NT2/D1 (cell line): ENCODE measurements around the gene KCNJ9.

Experiments used
- DNase-seq: peaks from one replicate; pipeline ENCODE4 v3.0.0-alpha.2; 2011; ENCODE audit warnings: low read depth, low spot score
- H3K27me3 ChIP-seq: 2 replicates; pipeline ENCODE4 v1.6.0; 2011; ENCODE audit warnings: mild to moderate bottlenecking; ENCODE audit not compliant: insufficient read length, insufficient read depth
- H3K36me3 ChIP-seq: 2 replicates; pipeline ENCODE4 v1.6.1; 2011; ENCODE audit warnings: mild to moderate bottlenecking, low read length, mixed read lengths; ENCODE audit not compliant: insufficient read depth, insufficient read length
- H3K4me1 ChIP-seq: 2 replicates; pipeline ENCODE4 v1.5.1; 2011; ENCODE audit not compliant: insufficient read depth, insufficient read length
- H3K4me3 ChIP-seq: 2 replicates; pipeline ENCODE4 v1.5.1; 2011; ENCODE audit warnings: low read depth; ENCODE audit not compliant: insufficient read length
- H3K9ac ChIP-seq: 2 replicates; pipeline ENCODE4 v1.6.0; 2011; ENCODE audit warnings: low read depth; ENCODE audit not compliant: insufficient read length
- H3K9me3 ChIP-seq: 2 replicates; pipeline ENCODE4 v1.5.1; 2011; ENCODE audit warnings: mild to moderate bottlenecking, low read length; ENCODE audit not compliant: insufficient read depth
- SUZ12 ChIP-seq: IDR thresholded peaks from 2 replicates; pipeline ENCODE4 v1.6.1; 2011; ENCODE audit not compliant: insufficient read length, insufficient read depth; ENCODE audit errors: extremely low read depth
- YY1 ChIP-seq: IDR thresholded peaks from 2 replicates; pipeline ENCODE4 v1.6.1; 2011; ENCODE audit not compliant: insufficient read length, insufficient read depth
- ZNF274 ChIP-seq: IDR thresholded peaks from 2 replicates; pipeline ENCODE4 v1.6.1; 2011; ENCODE audit warnings: mild to moderate bottlenecking, low read depth, low read length

KCNJ9 gene

GRCh38 chr1:160128636-160129035 is 47.3 kb downstream of the KCNJ9 start:
- H3K36me3 ChIP-seq = peaks cover 98% of the 10 kb centered on the region

GRCh38 chr1:160129046-160129445 is 47.7 kb downstream of the KCNJ9 start:
- Histone ChIP-seq H3K4me1 (no peaks in the 10 kb centered on the region), H3K9ac (no peak overlapping the region), H3K36me3 (peaks cover 97% of the 10 kb centered on the region), H3K9me3 (no peaks in the 10 kb centered on the region), H3K27me3 (no peaks in the 10 kb centered on the region), H3K4me3 (no peak overlapping the region)
- no peak for TF ChIP-seq YY1
- TF ChIP-seq SUZ12 = no peak
- TF ChIP-seq ZNF274 = no peak
- no peak for DNase-seq

More at GRCh38 chr1:160128636-160129035, 47.3 kb downstream of the KCNJ9 start:
- TF ChIP-seq YY1 (no peak), SUZ12 (no peak), ZNF274 (no peak)
- Histone ChIP-seq H3K27me3 (no peaks in the 10 kb centered on the region), H3K9me3 (no peaks in the 10 kb centered on the region), H3K4me1 (no peaks in the 10 kb centered on the region), H3K4me3 (no peak overlapping the region), H3K9ac (no peak overlapping the region)
- no peak for DNase-seq

GRCh38 chr1:160129558-160129957 is 48.2 kb downstream of the KCNJ9 start:
- Histone ChIP-seq H3K36me3 (peaks cover 97% of the 10 kb centered on the region), H3K27me3 (no peaks in the 10 kb centered on the region), H3K4me1 (no peaks in the 10 kb centered on the region), H3K9ac (no peak overlapping the region), H3K9me3 (no peaks in the 10 kb centered on the region), H3K4me3 (no peak overlapping the region)
- TF ChIP-seq SUZ12 = no peak
- no peak for TF ChIP-seq ZNF274
- no peak for TF ChIP-seq YY1
- no peak for DNase-seq

- H3K9ac ChIP-seq = no peak overlapping the region
- no peak for DNase-seq
- H3K27me3 ChIP-seq = no peaks in the 10 kb centered on the region
- H3K4me1 ChIP-seq = no peaks in the 10 kb centered on the region
- TF ChIP-seq ZNF274 (no peak), YY1 (no peak), SUZ12 (no peak)
- H3K9me3 ChIP-seq = no peaks in the 10 kb centered on the region
- no peak overlapping the region for H3K4me3 ChIP-seq
- peaks cover 97% of the 10 kb centered on the region for H3K36me3 ChIP-seq
These were observed 48.6 kb downstream of the KCNJ9 start for GRCh38 chr1:160129966-160130365.

- no peak for TF ChIP-seq ZNF274
- no peak for TF ChIP-seq YY1
- TF ChIP-seq SUZ12 = no peak
- H3K4me1 ChIP-seq = no peaks in the 10 kb centered on the region
- no peak overlapping the region for H3K4me3 ChIP-seq
- no peak overlapping the region for H3K9ac ChIP-seq
- H3K9me3 ChIP-seq = no peaks in the 10 kb centered on the region
- H3K36me3 ChIP-seq = peaks cover 97% of the 10 kb centered on the region
- no peak for DNase-seq
- no peaks in the 10 kb centered on the region for H3K27me3 ChIP-seq
These were observed 49.1 kb downstream of the KCNJ9 start for GRCh38 chr1:160130486-160130885.

GRCh38 chr1:160130939-160131338 is 49.6 kb downstream of the KCNJ9 start:
- H3K27me3 ChIP-seq = no peaks in the 10 kb centered on the region
- H3K9me3 ChIP-seq = no peaks in the 10 kb centered on the region
- no peak for DNase-seq
- H3K36me3 ChIP-seq = peaks cover 97% of the 10 kb centered on the region
- no peaks in the 10 kb centered on the region for H3K4me1 ChIP-seq
- no peak overlapping the region for H3K4me3 ChIP-seq
- TF ChIP-seq YY1 = no peak
- TF ChIP-seq ZNF274 = no peak
- no peak for TF ChIP-seq SUZ12
- H3K9ac ChIP-seq = no peak overlapping the region

- TF ChIP-seq SUZ12 (no peak), YY1 (no peak), ZNF274 (no peak)
- H3K9ac ChIP-seq = no peak overlapping the region
- no peak overlapping the region for H3K4me3 ChIP-seq
- no peaks in the 10 kb centered on the region for H3K9me3 ChIP-seq
- no peak for DNase-seq
- no peaks in the 10 kb centered on the region for H3K27me3 ChIP-seq
- H3K4me1 ChIP-seq = no peaks in the 10 kb centered on the region
- peaks cover 98% of the 10 kb centered on the region for H3K36me3 ChIP-seq
These were observed 50.6 kb downstream of the KCNJ9 start for GRCh38 chr1:160131803-160132565.
